PFSK-1 (cell line): ENCODE measurements around the gene MEPE.

ENCODE experiments used
- FOXP2 ChIP-seq: optimal IDR thresholded peaks from 2 replicates; pipeline ENCODE3; 2011; ENCODE audit warnings: borderline replicate concordance, control low read depth, inconsistent platforms; ENCODE audit not compliant: insufficient read depth; ENCODE audit errors: extremely low read length, extremely low read depth
- POLR2AphosphoS5 ChIP-seq: IDR thresholded peaks from 2 replicates; pipeline ENCODE4 v1.6.1; 2012; ENCODE audit warnings: low read depth, mild to moderate bottlenecking, control low read depth, low read length, moderate library complexity
- SIN3A ChIP-seq: IDR thresholded peaks from 2 replicates; pipeline ENCODE4 v1.6.1; 2012; ENCODE audit warnings: mild to moderate bottlenecking, low read length, moderate library complexity, borderline replicate concordance; ENCODE audit not compliant: insufficient read depth
- TAF1 ChIP-seq: IDR thresholded peaks from 2 replicates; pipeline ENCODE4 v1.6.1; 2012; ENCODE audit warnings: low read length, control low read depth, borderline replicate concordance; ENCODE audit not compliant: insufficient read depth
- TF ChIP-seq, protein P1 (sequence below), 2 experiments: IDR thresholded peaks; 2 replicates each; pipeline versions ENCODE4 v1.6.1 to v1.8.0; 2011 to 2012; ENCODE audit warnings: low read depth in 2 of 2, low read length in 2 of 2, control low read depth in 1 of 2, inconsistent platforms in 1 of 2, mild to moderate bottlenecking in 1 of 2, moderate library complexity in 1 of 2; ENCODE audit not compliant: insufficient read depth in 1 of 2

The MEPE gene

DNA sequence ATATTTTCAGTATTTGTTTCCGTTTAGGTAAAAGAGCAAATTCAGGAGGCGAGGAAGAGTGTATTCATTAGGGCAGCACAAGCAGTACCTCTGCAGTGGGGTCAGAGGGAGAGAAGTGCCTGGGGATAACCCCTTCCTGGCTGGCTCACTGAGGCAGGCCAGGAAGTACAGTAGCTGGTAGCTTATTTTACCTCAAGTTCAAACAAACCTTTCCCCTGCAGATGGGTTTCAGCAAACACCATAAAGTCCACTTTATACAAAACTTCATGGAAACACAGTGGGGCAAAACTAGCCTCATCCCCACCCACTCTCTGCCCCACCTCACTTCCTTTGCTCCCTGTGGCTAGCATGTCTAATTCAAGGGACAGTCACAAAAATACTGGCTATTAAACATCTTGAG lies 29.5 kb downstream of the MEPE start:
- TF ChIP-seq, protein P1, sequence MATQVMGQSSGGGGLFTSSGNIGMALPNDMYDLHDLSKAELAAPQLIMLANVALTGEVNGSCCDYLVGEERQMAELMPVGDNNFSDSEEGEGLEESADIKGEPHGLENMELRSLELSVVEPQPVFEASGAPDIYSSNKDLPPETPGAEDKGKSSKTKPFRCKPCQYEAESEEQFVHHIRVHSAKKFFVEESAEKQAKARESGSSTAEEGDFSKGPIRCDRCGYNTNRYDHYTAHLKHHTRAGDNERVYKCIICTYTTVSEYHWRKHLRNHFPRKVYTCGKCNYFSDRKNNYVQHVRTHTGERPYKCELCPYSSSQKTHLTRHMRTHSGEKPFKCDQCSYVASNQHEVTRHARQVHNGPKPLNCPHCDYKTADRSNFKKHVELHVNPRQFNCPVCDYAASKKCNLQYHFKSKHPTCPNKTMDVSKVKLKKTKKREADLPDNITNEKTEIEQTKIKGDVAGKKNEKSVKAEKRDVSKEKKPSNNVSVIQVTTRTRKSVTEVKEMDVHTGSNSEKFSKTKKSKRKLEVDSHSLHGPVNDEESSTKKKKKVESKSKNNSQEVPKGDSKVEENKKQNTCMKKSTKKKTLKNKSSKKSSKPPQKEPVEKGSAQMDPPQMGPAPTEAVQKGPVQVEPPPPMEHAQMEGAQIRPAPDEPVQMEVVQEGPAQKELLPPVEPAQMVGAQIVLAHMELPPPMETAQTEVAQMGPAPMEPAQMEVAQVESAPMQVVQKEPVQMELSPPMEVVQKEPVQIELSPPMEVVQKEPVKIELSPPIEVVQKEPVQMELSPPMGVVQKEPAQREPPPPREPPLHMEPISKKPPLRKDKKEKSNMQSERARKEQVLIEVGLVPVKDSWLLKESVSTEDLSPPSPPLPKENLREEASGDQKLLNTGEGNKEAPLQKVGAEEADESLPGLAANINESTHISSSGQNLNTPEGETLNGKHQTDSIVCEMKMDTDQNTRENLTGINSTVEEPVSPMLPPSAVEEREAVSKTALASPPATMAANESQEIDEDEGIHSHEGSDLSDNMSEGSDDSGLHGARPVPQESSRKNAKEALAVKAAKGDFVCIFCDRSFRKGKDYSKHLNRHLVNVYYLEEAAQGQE (IDR thresholded peaks at IDR 0.05; ENCODE audit: insufficient read depth in 1 of 2, low read depth in 2 of 2, low read length in 2 of 2), result no peak
- TF ChIP-seq SIN3A, result no peak
- no peak for TF ChIP-seq FOXP2
- no peak for TF ChIP-seq POLR2AphosphoS5
- no peak for TF ChIP-seq TAF1

- TF ChIP-seq SIN3A (no peak), TAF1 (no peak), POLR2AphosphoS5 (no peak), FOXP2 (no peak)
- TF ChIP-seq, protein P1 (IDR thresholded peaks at IDR 0.05; ENCODE audit: insufficient read depth in 1 of 2, low read depth in 2 of 2, low read length in 2 of 2), result no peak
Observed at GRCh38 chr4:87863486-87863885, 30.7 kb downstream of the MEPE start.

GRCh38 chr4:87864321-87864720 lies 31.6 kb downstream of the MEPE start:
- TF ChIP-seq TAF1, result no peak
- TF ChIP-seq FOXP2, result no peak

DNA sequence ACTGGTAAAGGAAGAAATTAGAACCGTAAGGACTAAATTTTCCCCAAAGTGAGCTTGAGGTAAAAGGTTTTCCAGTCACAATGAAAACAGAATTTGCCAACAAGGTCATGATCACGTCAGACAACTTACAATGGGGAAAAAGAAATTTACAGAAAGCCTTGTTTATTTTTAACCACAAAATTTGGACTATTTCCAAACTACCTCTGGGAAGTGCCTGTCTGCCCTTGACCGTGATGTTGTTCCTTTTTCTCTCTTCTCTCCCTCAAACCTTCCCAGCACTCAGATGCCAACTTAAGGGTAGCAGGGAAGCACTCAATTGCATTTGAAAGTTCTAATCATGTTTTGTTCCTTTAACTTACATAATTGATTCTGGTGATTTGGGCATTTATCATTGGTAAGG lies 32.5 kb downstream of the MEPE start:
- TF ChIP-seq POLR2AphosphoS5 (no peak), SIN3A (no peak), TAF1 (no peak), FOXP2 (no peak)
- TF ChIP-seq, protein P1 (IDR thresholded peaks at IDR 0.05; ENCODE audit: insufficient read depth in 1 of 2, low read depth in 2 of 2, low read length in 2 of 2), result no peak

GRCh38 chr4:87865960-87866598 lies 33.3 kb downstream of the MEPE start:
- TF ChIP-seq FOXP2, result no peak
- TF ChIP-seq, protein P1 (IDR thresholded peaks at IDR 0.05; ENCODE audit: insufficient read depth in 1 of 2, low read depth in 2 of 2, low read length in 2 of 2), result no peak
- TF ChIP-seq TAF1, result no peak
- no peak for TF ChIP-seq SIN3A
- TF ChIP-seq POLR2AphosphoS5, result no peak

DNA sequence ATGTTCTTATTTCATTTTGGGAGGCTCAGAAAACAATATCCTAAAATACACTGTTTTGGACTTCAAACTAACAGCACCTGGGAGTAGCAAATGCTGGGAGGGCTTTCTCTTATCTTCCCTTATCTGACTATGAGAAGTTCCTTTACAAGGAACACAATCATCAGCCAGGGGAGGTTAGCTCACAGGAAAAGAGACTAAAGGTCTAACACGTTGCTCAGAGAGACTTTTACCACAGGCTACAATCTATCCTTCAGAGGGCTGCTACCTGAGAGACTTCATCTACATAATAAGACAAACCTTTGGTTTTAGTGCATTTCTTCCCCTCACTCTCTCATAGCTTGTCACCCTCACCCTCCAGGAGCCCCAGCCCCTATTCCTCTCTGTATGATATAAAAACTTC lies 35.8 kb downstream of the MEPE start:
- TF ChIP-seq FOXP2 (no peak), SIN3A (no peak), POLR2AphosphoS5 (no peak), TAF1 (no peak)
- TF ChIP-seq, protein P1 (IDR thresholded peaks at IDR 0.05; ENCODE audit: insufficient read depth in 1 of 2, low read depth in 2 of 2, low read length in 2 of 2), result no peak
